H9 (cell line): ENCODE measurements around the gene SPARCL1. TPM values are rescaled to one million over a fixed set of nuclear protein-coding genes. Genes with fewer than 3 reads are reported as not detected.

ENCODE experiments used
- DNase-seq: peaks from one replicate; pipeline ENCODE4 v3.0.0-alpha.2; 2017
- H2AFZ ChIP-seq: one replicate; pipeline ENCODE4 v1.6.1; 2013; ENCODE audit warnings: mild to moderate bottlenecking, low read length, control low read depth, moderate library complexity
- H2AK5ac ChIP-seq: 2 replicates; pipeline ENCODE4 v1.6.1; 2013; ENCODE audit warnings: low read length, control low read depth, mixed read lengths; ENCODE audit not compliant: insufficient read length
- H2BK120ac ChIP-seq: one replicate; pipeline ENCODE4 v1.6.1; 2013; ENCODE audit warnings: low read depth, mild to moderate bottlenecking, low read length, control low read depth, inconsistent platforms; ENCODE audit not compliant: poor library complexity, severe bottlenecking
- H2BK12ac ChIP-seq: 2 replicates; pipeline ENCODE4 v1.6.1; 2013; ENCODE audit warnings: low read length, control low read depth, mixed read lengths, low read depth; ENCODE audit not compliant: insufficient read length
- H2BK15ac ChIP-seq: 2 replicates; pipeline ENCODE4 v1.6.1; 2013; ENCODE audit warnings: low read depth, low read length, control low read depth
- H2BK20ac ChIP-seq: one replicate; pipeline ENCODE4 v1.6.1; 2013; ENCODE audit warnings: low read depth, mild to moderate bottlenecking, low read length, control low read depth, inconsistent platforms; ENCODE audit not compliant: poor library complexity, severe bottlenecking
- H2BK5ac ChIP-seq: 2 replicates; pipeline ENCODE4 v1.6.1; 2013; ENCODE audit warnings: low read length, control low read depth, mixed read lengths; ENCODE audit not compliant: insufficient read length
- H3K14ac ChIP-seq: 2 replicates; pipeline ENCODE4 v1.6.1; 2013; ENCODE audit warnings: low read length, control low read depth; ENCODE audit not compliant: insufficient read depth
- H3K18ac ChIP-seq: 2 replicates; pipeline ENCODE4 v1.6.1; 2013; ENCODE audit warnings: low read depth, mild to moderate bottlenecking, mixed read lengths, low read length, control low read depth; ENCODE audit not compliant: insufficient read length
- H3K23ac ChIP-seq: 2 replicates; pipeline ENCODE4 v1.6.1; 2013; ENCODE audit warnings: low read length, control low read depth, mixed read lengths, low read depth; ENCODE audit not compliant: insufficient read length
- H3K23me2 ChIP-seq: 2 replicates; pipeline ENCODE4 v1.6.1; 2013; ENCODE audit warnings: low read depth, mild to moderate bottlenecking, mixed read lengths, low read length, control low read depth; ENCODE audit not compliant: insufficient read length, poor library complexity, severe bottlenecking
- H3K27ac ChIP-seq: 2 replicates; pipeline ENCODE4 v1.5.1; 2013; ENCODE audit warnings: low read length, control low read depth, mixed read lengths, low read depth; ENCODE audit not compliant: insufficient read length
- H3K27me3 ChIP-seq: 2 replicates; pipeline ENCODE4 v1.6.1; 2013; ENCODE audit warnings: low read length, control low read depth, inconsistent platforms; ENCODE audit not compliant: insufficient read depth
- H3K4ac ChIP-seq: 2 replicates; pipeline ENCODE4 v1.6.1; 2013; ENCODE audit warnings: low read depth, mild to moderate bottlenecking, control low read depth, inconsistent platforms, low read length, moderate library complexity
- H3K4me1 ChIP-seq: 2 replicates; pipeline ENCODE4 v1.6.1; 2013; ENCODE audit warnings: low read length, control low read depth, inconsistent platforms; ENCODE audit not compliant: insufficient read depth
- H3K4me2 ChIP-seq: 2 replicates; pipeline ENCODE4 v1.6.1; 2013; ENCODE audit warnings: low read length, control low read depth, mixed read lengths; ENCODE audit not compliant: insufficient read length, insufficient read depth
- H3K56ac ChIP-seq: 2 replicates; pipeline ENCODE4 v1.6.1; 2013; ENCODE audit warnings: low read depth, mild to moderate bottlenecking, mixed read lengths, low read length, control low read depth; ENCODE audit not compliant: insufficient read length
- H3K79me1 ChIP-seq: 2 replicates; pipeline ENCODE4 v1.6.1; 2013; ENCODE audit warnings: low read depth, mild to moderate bottlenecking, moderate library complexity, low read length, control low read depth, inconsistent platforms; ENCODE audit not compliant: insufficient read depth, poor library complexity, severe bottlenecking
- H3K79me2 ChIP-seq: 2 replicates; pipeline ENCODE4 v1.6.1; 2013; ENCODE audit warnings: low read length, control low read depth, inconsistent platforms; ENCODE audit not compliant: insufficient read depth
- H3K9ac ChIP-seq: 2 replicates; pipeline ENCODE4 v1.6.1; 2013; ENCODE audit warnings: low read length, control low read depth, mixed read lengths; ENCODE audit not compliant: insufficient read length; ENCODE audit errors: extremely low read depth
- H3K9me3 ChIP-seq: one replicate; pipeline ENCODE4 v1.6.1; 2013; ENCODE audit warnings: low read depth, low read length, inconsistent platforms; ENCODE audit not compliant: control insufficient read depth
- H3T11ph ChIP-seq: one replicate; pipeline ENCODE4 v1.6.1; 2013; ENCODE audit warnings: mild to moderate bottlenecking, low read length, control low read depth, inconsistent platforms
- H4K20me1 ChIP-seq: one replicate; pipeline ENCODE4 v1.6.1; 2013; ENCODE audit not compliant: control insufficient read depth, insufficient read length, insufficient read depth
- H4K5ac ChIP-seq: 2 replicates; pipeline ENCODE4 v1.6.1; 2013; ENCODE audit warnings: low read depth, mild to moderate bottlenecking, mixed read lengths, low read length, control low read depth; ENCODE audit not compliant: insufficient read length
- H4K8ac ChIP-seq: replicated peaks from 2 replicates; pipeline ENCODE4 v1.6.1; 2013; ENCODE audit warnings: low read length, control low read depth, mixed read lengths, low read depth; ENCODE audit not compliant: insufficient read length
- H4K91ac ChIP-seq: 2 replicates; pipeline ENCODE4 v1.6.1; 2013; ENCODE audit warnings: low read depth, mild to moderate bottlenecking, moderate library complexity, mixed read lengths, low read length, control low read depth; ENCODE audit not compliant: insufficient read length
- H3K27ac Mint-ChIP-seq, 3 experiments: 2 replicates in 2 of 3; 3 replicates in 1 of 3; pipeline ENCODE4 v1.8.0; 2020 to 2021; ENCODE audit warnings: mixed read lengths in 3 of 3, mild to moderate bottlenecking in 1 of 3, moderate library complexity in 1 of 3
- H3K27me3 Mint-ChIP-seq: 2 replicates; pipeline ENCODE4 v1.8.0; 2021; ENCODE audit warnings: low read depth, mild to moderate bottlenecking, moderate library complexity, mixed read lengths
- H3K36me3 Mint-ChIP-seq, 3 experiments: 2 replicates in 2 of 3; 3 replicates in 1 of 3; pipeline ENCODE4 v1.8.0; 2020 to 2021; ENCODE audit warnings: low read depth in 3 of 3, mixed read lengths in 3 of 3; ENCODE audit not compliant: insufficient read depth in 1 of 3
- H3K4me1 Mint-ChIP-seq, 2 experiments: 2 replicates each; pipeline ENCODE4 v1.8.0; 2020; ENCODE audit warnings: mixed read lengths in 2 of 2
- H3K4me3 Mint-ChIP-seq, 2 experiments: 2 replicates in 1 of 2; 3 replicates in 1 of 2; pipeline ENCODE4 v1.8.0; 2020 to 2021; ENCODE audit warnings: mild to moderate bottlenecking in 2 of 2, mixed read lengths in 2 of 2, moderate library complexity in 1 of 2
- H3K9me3 Mint-ChIP-seq, 2 experiments: 2 replicates in 1 of 2; 3 replicates in 1 of 2; pipeline ENCODE4 v1.8.0; 2020; ENCODE audit warnings: mild to moderate bottlenecking in 2 of 2, mixed read lengths in 2 of 2, moderate library complexity in 1 of 2
- CTCF ChIP-seq: fragments of 200-600 bp; sonication (generic); conservative IDR thresholded peaks from 3 replicates; pipeline ENCODE4 v1.8.0; 2021; ENCODE audit warnings: antibody characterized with exemption, mild to moderate bottlenecking
- total RNA-seq: library from RNA; stranded (reverse); gene quantifications from 2 replicates; pipeline ENCODE4 v1.2.1, GENCODE V29; 2021

SPARCL1 gene
- total RNA-seq, 1 experiment from 2014 or later = 0.17 TPM

- Mint-ChIP-seq H3K27me3 (no peaks in the 10 kb centered on the region; the same call in 1 of the 2 replicates), H3K4me1 (peaks cover 32 to 33% of the 10 kb centered on the region in 2 experiments), H3K4me3 (no peak overlapping the region), H3K27ac (no peak overlapping the region), H3K9me3 (peaks cover 13 to 14% of the 10 kb centered on the region in 2 experiments), H3K36me3 (peaks cover 0 to 12% (median 9%) of the 10 kb centered on the region in 3 experiments; a peak in 6 of 7 replicates)
- H3T11ph ChIP-seq = no peak overlapping the region
- no peak overlapping the region for H3K4ac ChIP-seq
- H4K91ac ChIP-seq = no peak overlapping the region
- H3K56ac ChIP-seq = no peak overlapping the region
- H3K23ac ChIP-seq = no peak overlapping the region
- H2BK5ac ChIP-seq = no peak overlapping the region
- no peaks in the 10 kb centered on the region for H3K79me1 ChIP-seq
- H4K5ac ChIP-seq = no peak overlapping the region
- H3K9me3 ChIP-seq = no peaks in the 10 kb centered on the region
- H2BK15ac ChIP-seq = no peak overlapping the region
- no peak for TF ChIP-seq CTCF
- no peak overlapping the region for H3K27ac ChIP-seq
- H2BK12ac ChIP-seq = no peak overlapping the region
- H3K27me3 ChIP-seq = no peaks in the 10 kb centered on the region; the same call in 1 of the 2 replicates
- H2AFZ ChIP-seq = no peak overlapping the region
- no peak overlapping the region for H2BK20ac ChIP-seq
- H3K23me2 ChIP-seq = no peaks in the 10 kb centered on the region
- H3K4me1 ChIP-seq = no peaks in the 10 kb centered on the region; the same call in 1 of the 2 replicates
- no peak overlapping the region for H2AK5ac ChIP-seq
- no peak overlapping the region for H3K18ac ChIP-seq
- H2BK120ac ChIP-seq = no peak overlapping the region
- H4K20me1 ChIP-seq = no peaks in the 10 kb centered on the region
- H3K4me2 ChIP-seq = no peak overlapping the region
- H3K79me2 ChIP-seq = no peaks in the 10 kb centered on the region
- DNase-seq = no peak
- H3K14ac ChIP-seq = no peak overlapping the region
- H4K8ac ChIP-seq = no peak overlapping the region
- H3K9ac ChIP-seq = no peak overlapping the region
Observed at GRCh38 chr4:87481377-87481776, 47.8 kb downstream of the SPARCL1 start.
